Stimulated activated CD4-positive, alpha-beta T cell treated with anti-CD3 and anti-CD28 coated beads, Interleukin-1b, Interleukin-23, amount 100 ng/mL, for 4 hours (primary cell): Measurements from ENCODE around the gene DUSP22.

Experiments
- DNase-seq, 2 donors: peaks; one replicate each; pipeline ENCODE4 v3.0.0-alpha.2; 2020; ENCODE audit warnings: low read depth in 2 of 2

The DUSP22 gene

GRCh38 chr6:351867-352289 is 59.6 kb downstream of the DUSP22 start:
- no peak for DNase-seq

GRCh38 chr6:352474-352873 is 60.2 kb downstream of the DUSP22 start:
- no peak for DNase-seq

- DNase-seq: no peak
These were observed 60.7 kb downstream of the DUSP22 start for GRCh38 chr6:352896-353470.

- DNase-seq: no peak
These were observed 61.6 kb downstream of the DUSP22 start for GRCh38 chr6:353642-354614.

GRCh38 chr6:354631-355280 is 62.5 kb downstream of the DUSP22 start:
- DNase-seq: no peak

- no peak for DNase-seq
These were observed 63.3 kb downstream of the DUSP22 start for GRCh38 chr6:355373-356208.

GRCh38 chr6:356828-357251 is 64.6 kb downstream of the DUSP22 start:
- no peak for DNase-seq

- no peak for DNase-seq
These were observed 65.0 kb downstream of the DUSP22 start for GRCh38 chr6:357261-357790.

- DNase-seq: no peak
These were observed 65.6 kb downstream of the DUSP22 start for GRCh38 chr6:357791-358341.

- no peak for DNase-seq
These were observed 66.1 kb downstream of the DUSP22 start for GRCh38 chr6:358432-358831.

- no peak for DNase-seq
These were observed 66.6 kb downstream of the DUSP22 start for GRCh38 chr6:358847-359246.

- no peak for DNase-seq
These were observed 67.2 kb downstream of the DUSP22 start for GRCh38 chr6:359261-360035.

GRCh38 chr6:360349-360748 is 68.1 kb downstream of the DUSP22 start:
- DNase-seq: no peak

- DNase-seq: no peak
These were observed 68.6 kb downstream of the DUSP22 start for GRCh38 chr6:360764-361373.

GRCh38 chr6:361411-362132 is 69.3 kb downstream of the DUSP22 start:
- no peak for DNase-seq

- DNase-seq: no peak
These were observed 70.1 kb downstream of the DUSP22 start for GRCh38 chr6:362231-362923.

GRCh38 chr6:362924-363249 is 70.6 kb downstream of the DUSP22 start:
- DNase-seq: no peak

- no peak for DNase-seq
These were observed 71.0 kb downstream of the DUSP22 start for GRCh38 chr6:363291-363690.

- DNase-seq: no peak
These were observed 71.6 kb downstream of the DUSP22 start for GRCh38 chr6:363909-364308.
